Activated CD8-positive, alpha-beta T cell treated with anti-CD3 and anti-CD28 coated beads, Interleukin-2, amount 10 ng/mL, durations not matched to agents 7 days and 5 days (primary cell): ENCODE results near the gene FLNC. TPM values are rescaled to one million over a fixed set of nuclear protein-coding genes. Genes with fewer than 3 reads are reported as not detected.

ENCODE experiments used
- ATAC-seq: fragments of 150-1000 bp; cut with Tn5 transposase; one replicate; pipeline ENCODE4 v1.10.0; 2021; ENCODE audit warnings: moderate library complexity
- CTCF ChIA-PET: fragments of 350-600 bp; sonication (Branson Sonifier 250); formaldehyde crosslinking; loops from one replicate; lab custom pipeline; 2021; ENCODE audit warnings: antibody characterized with exemption; lab: Charles Lee
- POLR2A ChIA-PET: fragments of 350-600 bp; sonication (Branson Sonifier 250); formaldehyde crosslinking; loops from one replicate; lab custom pipeline; 2021; ENCODE audit warnings: antibody characterized with exemption; lab: Charles Lee
- DNase-seq: peaks from one replicate; pipeline ENCODE4 v3.0.0-alpha.2; 2020
- H3K27ac Mint-ChIP-seq: one replicate; pipeline ENCODE4 v1.8.0; 2021; ENCODE audit warnings: mild to moderate bottlenecking, mixed read lengths
- H3K27me3 Mint-ChIP-seq: one replicate; pipeline ENCODE4 v1.8.0; 2021; ENCODE audit warnings: low read depth, mixed read lengths
- H3K36me3 Mint-ChIP-seq: one replicate; pipeline ENCODE4 v1.8.0; 2021; ENCODE audit warnings: low read depth, mixed read lengths
- H3K4me1 Mint-ChIP-seq: one replicate; pipeline ENCODE4 v1.8.0; 2021; ENCODE audit warnings: low read depth, mixed read lengths
- H3K4me3 Mint-ChIP-seq: one replicate; pipeline ENCODE4 v1.8.0; 2021; ENCODE audit warnings: mild to moderate bottlenecking, mixed read lengths
- H3K9me3 Mint-ChIP-seq: one replicate; pipeline ENCODE4 v1.8.0; 2022; ENCODE audit warnings: mixed read lengths; ENCODE audit not compliant: insufficient read depth
- total RNA-seq, 2 experiments: library from RNA; stranded (reverse); gene quantifications; one replicate each; pipeline ENCODE4 v1.2.3, GENCODE V29; 2021

FLNC gene
- total RNA-seq, 2 experiments from 2014 or later = not detected

DNA sequence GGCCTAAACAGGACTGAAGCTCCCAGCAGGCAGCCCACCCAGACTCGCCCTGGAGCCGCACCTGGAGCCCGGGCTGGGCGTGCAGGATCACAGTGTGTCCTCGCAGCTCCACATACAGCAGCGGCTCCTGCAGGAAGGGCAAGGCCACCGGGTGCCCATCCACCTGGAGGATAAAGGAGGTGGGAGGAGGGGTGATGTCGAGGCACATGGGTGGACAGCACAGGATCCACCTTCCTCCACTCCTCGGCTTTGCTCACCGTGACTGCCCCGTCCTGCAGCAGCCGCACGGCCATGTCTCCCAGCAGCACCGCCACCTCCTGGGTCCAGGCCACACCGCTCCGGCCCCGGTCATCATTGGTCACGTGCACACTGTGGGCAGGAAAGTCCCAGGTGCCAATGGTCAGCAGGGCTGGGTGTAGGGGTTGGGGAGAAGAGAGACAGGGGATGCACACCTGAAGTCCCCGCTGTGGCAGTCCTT lies 49.3 kb downstream of the FLNC start:
- no peak for ATAC-seq
- H3K4me3 Mint-ChIP-seq = no peak overlapping the region

DNA sequence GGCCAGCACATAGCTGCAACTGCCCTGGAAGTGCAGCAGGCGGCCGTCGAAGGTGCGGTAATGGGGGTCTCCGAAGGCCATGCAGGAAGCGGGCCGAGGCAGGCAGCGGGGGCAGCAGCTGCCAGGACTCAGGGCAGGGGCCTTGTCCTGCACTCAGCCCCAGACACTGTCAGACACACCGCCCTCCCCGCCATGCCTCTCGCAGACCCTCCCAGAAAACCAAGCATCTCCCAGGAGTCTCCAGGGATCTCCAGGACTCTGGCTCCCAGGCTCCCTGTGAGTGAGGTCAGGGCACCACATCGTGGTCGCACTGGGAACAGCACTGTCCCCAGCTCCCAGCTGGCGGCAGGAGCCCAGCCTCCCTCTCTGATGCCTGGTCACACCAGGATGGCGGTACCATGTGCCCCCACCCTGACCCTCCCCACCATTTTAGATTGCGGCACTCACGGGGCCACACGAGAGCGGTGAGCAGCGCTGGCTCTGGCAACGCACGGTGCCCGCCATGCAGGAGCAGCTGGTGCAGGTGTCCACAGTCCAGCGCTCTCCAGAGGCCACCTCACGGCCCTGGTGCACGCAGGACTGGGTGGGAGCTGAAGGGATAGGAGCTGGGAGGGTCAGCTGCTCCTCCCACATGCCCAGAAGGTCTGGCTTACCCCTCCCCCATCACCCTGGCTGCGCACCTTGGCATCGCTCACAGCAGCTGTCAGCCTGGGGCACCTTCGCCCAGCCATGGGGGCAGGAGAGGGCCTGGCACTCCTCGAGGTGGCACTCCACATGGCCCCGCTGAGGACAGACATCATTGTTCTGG lies 49.9 kb downstream of the FLNC start:
- CTCF ChIA-PET = interaction anchor here (0.8 to 9.1 kb wide), 5 partner anchors 11 to 465 kb away, joined by 3 to 118 read pairs (median 4); partner anchors contain the start of gene ATP6V1F
- POLR2A ChIA-PET = no interaction called here
- ATAC-seq = peak; percentile 29
- no peaks in the 10 kb centered on the region for H3K27me3 Mint-ChIP-seq
- peaks cover 20% of the 10 kb centered on the region for H3K4me1 Mint-ChIP-seq
- H3K9me3 Mint-ChIP-seq = no peaks in the 10 kb centered on the region
- no peak for DNase-seq
- no peaks in the 10 kb centered on the region for H3K36me3 Mint-ChIP-seq
- no peak overlapping the region for H3K4me3 Mint-ChIP-seq
- no peak overlapping the region for H3K27ac Mint-ChIP-seq

More for the DNA sequence above, 49.3 kb downstream of the FLNC start:
- POLR2A ChIA-PET = interaction anchor here (0.6 kb wide), 1 partner anchor 87 kb away, joined by 3 read pairs; no protein-coding TSS in a partner anchor
- Mint-ChIP-seq H3K27me3 (no peaks in the 10 kb centered on the region), H3K4me1 (peaks cover 20% of the 10 kb centered on the region), H3K27ac (no peak overlapping the region), H3K36me3 (no peaks in the 10 kb centered on the region), H3K9me3 (no peaks in the 10 kb centered on the region)
- CTCF ChIA-PET = interaction anchor here (0.8 to 9.1 kb wide), 5 partner anchors 11 to 465 kb away, joined by 3 to 118 read pairs (median 4); partner anchors contain the start of gene ATP6V1F
- DNase-seq = no peak

DNA sequence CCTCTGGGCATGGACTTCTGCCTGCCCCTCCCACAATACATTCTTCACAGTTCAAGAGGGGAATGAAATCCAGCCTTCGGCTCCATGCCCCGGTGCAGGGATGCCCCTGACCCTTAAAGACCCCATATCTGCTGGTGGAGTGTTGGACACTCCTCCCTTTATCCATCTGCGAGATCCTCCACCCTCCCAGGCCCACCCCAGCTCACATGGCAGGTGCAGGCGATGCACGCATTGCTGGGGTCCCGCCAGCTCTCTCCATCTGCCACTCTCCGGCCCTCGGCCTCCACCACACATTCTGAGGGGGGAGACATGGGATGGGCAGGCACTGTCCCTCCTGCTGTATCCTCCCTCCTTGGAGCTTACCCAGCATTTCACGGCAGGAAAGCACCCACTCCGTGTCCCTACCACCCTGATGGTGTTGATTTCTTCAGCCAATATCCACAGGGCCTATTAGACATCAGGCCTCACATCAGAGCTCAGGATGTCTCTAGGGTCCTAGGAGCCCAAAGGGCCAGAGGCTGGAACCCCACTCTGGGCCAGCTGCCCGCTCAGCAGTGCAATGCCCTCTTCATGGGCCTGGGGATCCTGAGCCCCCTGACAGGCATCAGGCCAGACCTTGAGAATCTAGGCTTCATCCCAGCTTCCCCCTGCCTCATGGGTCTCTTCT lies 50.7 kb downstream of the FLNC start:
- POLR2A ChIA-PET = no interaction called here
- Mint-ChIP-seq H3K4me3 (no peak overlapping the region), H3K4me1 (peaks cover 20% of the 10 kb centered on the region), H3K27ac (peak overlapping the region; percentile 32), H3K27me3 (no peaks in the 10 kb centered on the region), H3K36me3 (no peaks in the 10 kb centered on the region), H3K9me3 (no peaks in the 10 kb centered on the region)
- no peak for ATAC-seq
- CTCF ChIA-PET = interaction anchor here (0.7 to 9.1 kb wide), 3 partner anchors 9 to 87 kb away, joined by 3 to 118 read pairs (median 4); partner anchors contain the start of gene ATP6V1F
- DNase-seq = no peak

DNA sequence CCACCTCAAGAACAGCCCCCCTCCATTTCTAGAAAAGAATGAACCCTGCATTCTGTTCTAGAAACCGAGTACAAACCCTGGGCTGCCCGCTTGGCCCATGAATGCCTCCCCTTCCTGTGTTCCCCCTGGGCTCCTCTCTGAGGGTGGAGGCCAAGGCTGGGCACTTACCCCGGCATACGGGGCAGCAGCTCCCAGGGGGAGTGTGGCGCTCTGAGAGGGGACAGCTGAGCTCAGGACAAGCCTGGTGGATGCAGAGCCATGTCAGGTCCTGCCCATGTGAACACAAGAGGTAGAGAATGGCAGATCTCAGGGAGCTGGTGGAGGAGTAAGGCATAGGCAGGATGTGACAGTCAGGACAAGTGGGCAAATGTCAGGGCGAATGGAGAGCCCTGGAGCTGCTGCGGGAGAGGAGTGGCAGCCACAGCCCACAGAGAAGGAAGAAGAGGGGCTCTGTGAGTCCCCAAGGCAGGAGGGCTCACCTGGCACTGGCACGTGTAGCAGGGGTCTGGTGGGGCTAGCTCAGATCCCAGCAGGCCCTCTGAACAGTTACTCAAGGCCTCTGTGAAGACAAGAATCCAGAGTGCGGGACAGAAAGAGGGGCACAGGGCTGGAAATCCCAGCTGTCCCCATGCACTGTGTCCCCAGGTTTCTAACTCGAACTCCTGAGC lies 51.4 kb downstream of the FLNC start:
- ATAC-seq (no peak), DNase-seq (no peak)
- ChIA-PET CTCF (interaction anchor here (0.7 to 9.1 kb wide), 3 partner anchors 8 to 88 kb away, joined by 3 to 118 read pairs (median 4); partner anchors contain the start of gene ATP6V1F), POLR2A (interaction anchor here (0.8 kb wide), 1 partner anchor 13 kb away, joined by 3 read pairs; no protein-coding TSS in a partner anchor)
- no peak overlapping the region for H3K4me3 Mint-ChIP-seq
- no peaks in the 10 kb centered on the region for H3K9me3 Mint-ChIP-seq
- no peaks in the 10 kb centered on the region for H3K27me3 Mint-ChIP-seq
- peaks cover 20% of the 10 kb centered on the region for H3K4me1 Mint-ChIP-seq
- H3K27ac Mint-ChIP-seq = no peak overlapping the region
- H3K36me3 Mint-ChIP-seq = no peaks in the 10 kb centered on the region

DNA sequence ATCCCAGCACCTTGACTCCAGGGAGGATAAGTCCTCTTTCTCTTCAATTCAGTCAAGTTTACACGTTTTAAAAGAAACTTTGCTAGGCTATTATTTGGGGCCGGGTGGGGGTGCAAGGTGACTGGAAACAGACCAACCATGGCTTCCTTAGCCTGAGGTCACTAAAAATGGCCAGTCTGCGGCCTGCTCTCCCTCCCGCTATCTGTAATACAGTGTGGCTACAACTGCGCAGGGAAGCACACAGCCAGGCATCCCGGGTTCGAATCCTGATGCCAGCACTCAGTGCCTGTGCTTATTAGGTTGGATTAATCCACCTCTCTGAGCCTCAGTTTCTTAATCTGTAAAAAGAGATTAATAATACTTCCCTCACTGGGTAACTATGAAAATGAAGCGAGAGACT lies 51.9 kb downstream of the FLNC start:
- Mint-ChIP-seq H3K27me3 (no peaks in the 10 kb centered on the region), H3K36me3 (no peaks in the 10 kb centered on the region), H3K4me1 (peaks cover 20% of the 10 kb centered on the region), H3K27ac (no peak overlapping the region), H3K9me3 (no peaks in the 10 kb centered on the region), H3K4me3 (no peak overlapping the region)
- CTCF ChIA-PET = interaction anchor here (1.2 to 9.1 kb wide), 5 partner anchors 20 to 142 kb away, joined by 3 to 118 read pairs (median 3); partner anchors contain the start of gene ATP6V1F
- ATAC-seq (no peak), DNase-seq (no peak)
- POLR2A ChIA-PET = interaction anchor here (0.8 kb wide), 1 partner anchor 14 kb away, joined by 3 read pairs; no protein-coding TSS in a partner anchor

DNA sequence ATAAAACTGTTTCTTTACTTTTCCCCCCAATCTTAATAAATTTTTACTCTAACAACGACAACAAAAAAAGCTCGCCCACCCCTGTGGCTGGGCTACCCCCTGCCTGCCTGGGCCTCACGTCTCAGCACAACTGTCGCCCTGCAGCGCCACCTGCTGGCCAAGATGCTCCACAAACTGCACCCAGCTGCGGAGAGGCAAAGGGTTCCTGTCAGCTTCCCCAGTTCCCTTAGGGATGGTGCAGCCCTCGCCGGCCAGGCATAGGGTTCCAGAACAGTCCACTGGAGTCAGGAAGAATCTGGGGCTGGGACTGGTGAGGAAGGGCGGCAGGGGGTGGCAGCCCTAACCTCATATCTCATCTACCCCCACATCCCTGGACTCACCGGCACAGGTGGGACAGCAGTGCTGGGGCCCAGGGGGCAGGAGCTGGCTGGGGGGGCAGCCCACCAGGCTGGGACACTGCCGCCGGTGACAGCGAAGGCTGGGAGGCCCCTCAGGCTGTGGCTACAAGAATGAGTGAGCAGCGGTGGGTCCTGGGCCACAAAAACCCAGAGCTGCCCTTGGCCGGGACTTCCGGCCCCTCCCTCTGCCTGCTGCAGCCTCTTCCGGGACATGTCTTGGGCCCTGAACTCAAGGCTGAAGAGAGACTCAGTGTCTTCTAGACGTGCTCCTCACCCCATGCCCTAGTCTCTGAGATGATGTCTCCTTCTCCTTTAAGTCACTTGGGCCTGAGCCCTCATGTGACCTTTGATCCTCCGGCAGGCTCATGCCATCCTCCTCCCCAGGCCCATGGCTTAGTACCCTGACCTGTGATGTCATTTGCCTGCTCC lies 53.6 kb downstream of the FLNC start:
- peak; percentile 76 for ATAC-seq
- Mint-ChIP-seq H3K4me3 (no peak overlapping the region), H3K27ac (peak overlapping the region; percentile 26), H3K36me3 (no peaks in the 10 kb centered on the region), H3K9me3 (no peaks in the 10 kb centered on the region), H3K4me1 (peaks cover 7% of the 10 kb centered on the region), H3K27me3 (no peaks in the 10 kb centered on the region)
- ChIA-PET CTCF (interaction anchor here (0.8 to 9.1 kb wide), 39 partner anchors 10 to 456 kb away, joined by 3 to 118 read pairs (median 5); partner anchors contain the start of genes ATP6V1F, CCDC136 and TNPO3), POLR2A (no interaction called here)
- DNase-seq = peak; percentile 87

DNA sequence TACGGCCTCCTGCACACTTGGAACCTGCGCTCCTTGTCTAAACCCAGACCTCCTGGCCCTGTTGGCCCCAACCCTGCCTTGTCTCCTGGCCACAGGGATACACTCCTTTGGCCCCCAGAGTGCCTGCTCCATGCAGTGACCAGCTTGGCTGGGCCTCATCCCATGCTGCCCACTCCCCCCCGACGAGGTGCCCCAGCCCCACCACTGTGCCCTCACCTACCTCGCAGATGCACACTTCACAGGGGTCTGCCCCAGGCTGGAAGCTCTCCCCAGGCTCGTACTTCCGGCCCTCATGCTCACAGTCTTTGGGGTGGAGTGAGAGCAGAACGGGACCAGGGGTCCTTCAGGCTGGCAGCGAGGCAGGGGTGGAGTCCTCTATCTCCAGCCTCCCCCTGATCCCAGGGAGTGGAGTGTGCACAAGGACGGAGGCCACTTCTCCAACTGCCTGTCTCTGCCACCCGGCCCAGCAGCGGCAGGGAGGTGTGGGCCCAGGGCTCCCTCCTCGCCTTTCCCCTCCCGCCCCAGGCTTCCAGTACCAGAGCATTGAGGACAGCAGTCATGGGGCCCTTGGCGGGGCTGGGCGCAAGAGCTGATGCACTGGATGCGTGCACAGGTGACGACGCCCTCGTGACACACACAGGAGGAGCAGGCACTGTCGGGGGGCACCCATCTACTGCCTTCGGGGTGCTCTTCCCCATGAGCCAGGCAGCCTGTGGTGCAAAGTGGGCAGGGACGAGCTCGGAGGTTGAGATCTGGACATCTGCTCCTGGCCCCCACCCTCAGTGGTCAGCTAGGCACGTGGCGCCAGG lies 54.6 kb downstream of the FLNC start:
- H3K27me3 Mint-ChIP-seq = peaks cover 3% of the 10 kb centered on the region
- peak overlapping the region; percentile 9 for H3K27ac Mint-ChIP-seq
- no peaks in the 10 kb centered on the region for H3K9me3 Mint-ChIP-seq
- ChIA-PET POLR2A (no interaction called here), CTCF (interaction anchor here (1.1 to 9.1 kb wide), 11 partner anchors 11 to 276 kb away, joined by 3 to 118 read pairs (median 6); partner anchors contain the start of gene ATP6V1F)
- H3K4me1 Mint-ChIP-seq = peaks cover 7% of the 10 kb centered on the region
- no peak overlapping the region for H3K4me3 Mint-ChIP-seq
- H3K36me3 Mint-ChIP-seq = no peaks in the 10 kb centered on the region
- DNase-seq = no peak
- no peak for ATAC-seq

DNA sequence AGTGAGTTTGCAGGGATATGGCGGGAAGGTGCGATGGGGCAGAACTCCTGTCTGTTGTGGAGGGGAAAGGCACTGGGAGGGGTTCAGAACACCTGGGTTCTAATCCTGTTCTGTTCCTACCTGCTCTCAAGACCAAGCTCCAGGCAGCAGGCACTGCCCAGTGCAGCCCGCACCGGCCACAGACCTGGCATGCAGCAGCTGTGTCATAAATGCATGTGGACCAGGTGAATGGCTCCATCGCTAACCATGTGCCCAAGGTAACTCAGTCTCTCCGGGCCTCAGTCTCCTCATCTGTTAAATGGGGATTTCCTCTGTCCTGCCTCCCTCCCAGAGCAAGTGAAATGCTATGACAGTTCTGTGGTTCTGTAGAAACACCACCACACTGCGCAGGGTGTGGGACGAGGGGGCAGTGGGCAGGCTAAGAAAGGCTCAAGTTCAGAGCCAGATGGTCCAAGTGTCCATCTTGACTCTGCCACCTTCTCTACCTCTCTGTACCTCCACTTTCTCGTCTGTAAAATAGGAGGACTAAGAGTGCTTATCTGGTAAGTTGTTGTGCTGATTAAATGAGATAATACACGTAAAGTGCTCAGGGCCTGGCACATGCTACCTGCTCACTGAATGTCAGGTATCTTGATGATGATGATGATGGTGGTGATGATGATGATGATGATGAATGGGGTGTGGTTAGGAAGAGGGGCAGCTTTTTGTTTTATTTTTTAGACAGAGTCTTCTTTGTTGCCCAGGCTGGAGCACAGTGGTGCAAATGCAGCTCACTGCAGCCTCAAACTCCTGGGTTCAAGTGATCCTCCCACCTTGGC lies 55.4 kb downstream of the FLNC start:
- ChIA-PET POLR2A (no interaction called here), CTCF (interaction anchor here (0.7 to 9.1 kb wide), 3 partner anchors 24 to 206 kb away, joined by 3 to 118 read pairs (median 3); partner anchors contain the start of gene ATP6V1F)
- Mint-ChIP-seq H3K36me3 (no peaks in the 10 kb centered on the region), H3K27ac (no peak overlapping the region), H3K4me3 (no peak overlapping the region), H3K27me3 (peaks cover 8% of the 10 kb centered on the region), H3K9me3 (no peaks in the 10 kb centered on the region), H3K4me1 (peaks cover 8% of the 10 kb centered on the region)
- DNase-seq = no peak
- ATAC-seq = no peak

DNA sequence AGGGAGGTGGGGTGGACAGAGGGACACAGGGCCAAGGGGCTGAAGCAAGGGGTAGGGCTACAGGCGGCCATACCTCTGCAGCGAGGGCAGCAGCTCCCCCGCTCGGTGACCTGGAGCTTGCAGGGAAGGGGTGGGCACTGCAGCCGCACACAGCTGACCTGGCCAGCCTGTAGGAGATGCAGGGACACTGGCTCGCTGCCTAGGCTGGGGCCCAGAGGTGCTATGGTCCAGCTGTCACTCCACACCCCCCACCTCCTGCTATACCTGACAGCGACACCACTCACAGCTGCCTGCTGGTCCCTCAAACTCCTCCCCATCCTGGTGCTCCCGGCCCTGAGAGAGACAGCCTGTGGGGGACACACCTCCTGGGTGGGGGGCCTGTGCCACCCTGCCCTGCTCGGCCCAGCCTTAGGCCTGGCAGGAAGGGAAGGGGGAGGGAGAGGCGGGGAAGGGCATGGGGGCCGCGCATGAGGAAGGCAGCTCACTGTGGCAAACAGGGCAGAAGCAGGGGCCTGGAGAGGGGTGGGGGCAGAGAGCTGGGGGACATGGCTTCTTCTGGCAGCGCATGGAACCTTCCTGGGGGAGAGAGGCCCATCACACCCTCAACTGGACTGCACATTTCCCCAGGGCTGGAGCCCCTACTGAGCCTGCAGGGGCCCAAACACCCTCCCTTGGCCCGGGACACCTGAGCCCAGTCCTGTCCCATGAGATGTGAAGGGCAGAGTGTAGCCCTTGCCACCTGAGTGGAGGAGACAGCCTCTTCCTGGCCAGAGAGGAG lies 56.4 kb downstream of the FLNC start:
- DNase-seq (no peak), ATAC-seq (no peak)
- no peak overlapping the region for H3K27ac Mint-ChIP-seq
- H3K9me3 Mint-ChIP-seq = no peaks in the 10 kb centered on the region
- peaks cover 8% of the 10 kb centered on the region for H3K27me3 Mint-ChIP-seq
- no peaks in the 10 kb centered on the region for H3K36me3 Mint-ChIP-seq
- CTCF ChIA-PET = interaction anchor here (9.1 kb wide), 1 partner anchor 25 kb away, joined by 118 read pairs; the partner anchor contains the start of gene ATP6V1F
- H3K4me1 Mint-ChIP-seq = peaks cover 8% of the 10 kb centered on the region
- POLR2A ChIA-PET = no interaction called here
- no peak overlapping the region for H3K4me3 Mint-ChIP-seq
